ENCODE data around the gene GLT8D1. TPM values are rescaled to one million over a fixed set of nuclear protein-coding genes. Genes with fewer than 3 reads are reported as not detected.

Gene GLT8D1
- total and polyA plus RNA-seq, 2 of the 13 experiments (the other 11 are each of a cell fraction or from before 2014, with no cell fraction given), result 110 to 121 TPM

DNA sequence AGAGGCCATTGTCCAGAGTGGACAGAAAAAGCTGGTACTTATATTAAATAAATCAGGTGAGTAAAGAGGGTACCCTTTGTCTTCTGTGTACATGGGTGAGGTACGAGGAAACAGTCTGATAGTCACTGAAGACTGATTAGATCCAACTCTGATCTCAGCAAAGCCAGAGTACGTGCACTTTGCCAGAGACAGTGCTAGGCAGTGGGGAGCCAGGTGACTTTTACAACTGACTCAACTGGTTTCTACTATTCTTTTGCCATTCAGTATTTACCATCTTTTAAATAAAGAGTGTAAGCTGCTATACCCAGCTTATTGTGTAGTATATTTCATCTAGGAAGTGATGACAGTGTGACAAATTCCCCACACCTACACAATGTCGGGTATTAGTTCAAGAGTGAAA is 16.4 kb downstream of the GLT8D1 start (continued):
- TF ChIP-seq, protein P1, sequence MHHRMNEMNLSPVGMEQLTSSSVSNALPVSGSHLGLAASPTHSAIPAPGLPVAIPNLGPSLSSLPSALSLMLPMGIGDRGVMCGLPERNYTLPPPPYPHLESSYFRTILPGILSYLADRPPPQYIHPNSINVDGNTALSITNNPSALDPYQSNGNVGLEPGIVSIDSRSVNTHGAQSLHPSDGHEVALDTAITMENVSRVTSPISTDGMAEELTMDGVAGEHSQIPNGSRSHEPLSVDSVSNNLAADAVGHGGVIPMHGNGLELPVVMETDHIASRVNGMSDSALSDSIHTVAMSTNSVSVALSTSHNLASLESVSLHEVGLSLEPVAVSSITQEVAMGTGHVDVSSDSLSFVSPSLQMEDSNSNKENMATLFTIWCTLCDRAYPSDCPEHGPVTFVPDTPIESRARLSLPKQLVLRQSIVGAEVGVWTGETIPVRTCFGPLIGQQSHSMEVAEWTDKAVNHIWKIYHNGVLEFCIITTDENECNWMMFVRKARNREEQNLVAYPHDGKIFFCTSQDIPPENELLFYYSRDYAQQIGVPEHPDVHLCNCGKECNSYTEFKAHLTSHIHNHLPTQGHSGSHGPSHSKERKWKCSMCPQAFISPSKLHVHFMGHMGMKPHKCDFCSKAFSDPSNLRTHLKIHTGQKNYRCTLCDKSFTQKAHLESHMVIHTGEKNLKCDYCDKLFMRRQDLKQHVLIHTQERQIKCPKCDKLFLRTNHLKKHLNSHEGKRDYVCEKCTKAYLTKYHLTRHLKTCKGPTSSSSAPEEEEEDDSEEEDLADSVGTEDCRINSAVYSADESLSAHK (CRISPR knock-in tag; IDR thresholded peaks at IDR 0.05; ENCODE audit: borderline replicate concordance), result no peak
- TF ChIP-seq FOXP1 (IDR thresholded peaks at IDR 0.05) (no peak), FOXP1 (CRISPR knock-in tag; IDR thresholded peaks at IDR 0.05) (no peak), ATF1 (CRISPR knock-in tag; IDR thresholded peaks at IDR 0.05) (no peak), GTF2F1 (IDR thresholded peaks at IDR 0.05; ENCODE audit: low read length) (no peak)
- TF ChIP-seq, protein P2, sequence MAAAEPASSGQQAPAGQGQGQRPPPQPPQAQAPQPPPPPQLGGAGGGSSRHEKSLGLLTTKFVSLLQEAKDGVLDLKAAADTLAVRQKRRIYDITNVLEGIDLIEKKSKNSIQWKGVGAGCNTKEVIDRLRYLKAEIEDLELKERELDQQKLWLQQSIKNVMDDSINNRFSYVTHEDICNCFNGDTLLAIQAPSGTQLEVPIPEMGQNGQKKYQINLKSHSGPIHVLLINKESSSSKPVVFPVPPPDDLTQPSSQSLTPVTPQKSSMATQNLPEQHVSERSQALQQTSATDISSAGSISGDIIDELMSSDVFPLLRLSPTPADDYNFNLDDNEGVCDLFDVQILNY (CRISPR knock-in tag; conservative IDR thresholded peaks at IDR 0.05), result no peak
- TF ChIP-seq, protein P3, sequence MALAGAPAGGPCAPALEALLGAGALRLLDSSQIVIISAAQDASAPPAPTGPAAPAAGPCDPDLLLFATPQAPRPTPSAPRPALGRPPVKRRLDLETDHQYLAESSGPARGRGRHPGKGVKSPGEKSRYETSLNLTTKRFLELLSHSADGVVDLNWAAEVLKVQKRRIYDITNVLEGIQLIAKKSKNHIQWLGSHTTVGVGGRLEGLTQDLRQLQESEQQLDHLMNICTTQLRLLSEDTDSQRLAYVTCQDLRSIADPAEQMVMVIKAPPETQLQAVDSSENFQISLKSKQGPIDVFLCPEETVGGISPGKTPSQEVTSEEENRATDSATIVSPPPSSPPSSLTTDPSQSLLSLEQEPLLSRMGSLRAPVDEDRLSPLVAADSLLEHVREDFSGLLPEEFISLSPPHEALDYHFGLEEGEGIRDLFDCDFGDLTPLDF (CRISPR knock-in tag; IDR thresholded peaks at IDR 0.05), result no peak

DNA sequence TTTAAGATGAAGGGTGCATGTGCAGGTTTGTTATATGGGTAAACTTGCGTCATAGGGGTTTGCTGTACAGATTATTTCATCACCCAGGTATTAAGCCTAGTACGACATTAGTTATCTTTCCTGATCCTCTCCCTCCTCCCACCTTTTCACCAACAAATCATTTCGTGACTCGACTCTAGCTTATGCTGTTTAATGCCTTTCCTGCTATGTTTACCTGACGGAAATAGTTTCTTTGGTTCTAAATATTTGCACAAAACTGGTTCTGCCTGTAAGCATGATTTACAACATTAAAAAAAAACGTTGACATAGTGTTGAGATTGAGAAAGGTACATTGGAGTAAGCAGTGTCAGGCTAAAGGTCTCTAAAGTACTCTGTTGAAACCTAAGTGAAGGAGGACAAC is 17.3 kb downstream of the GLT8D1 start:
- H3K4me2 ChIP-seq (ENCODE audit: low read depth, low read length), result peak overlapping the region; percentile 94

More for the DNA sequence above, 17.3 kb downstream of the GLT8D1 start:
- no peak overlapping the region for H3K9ac ChIP-seq (ENCODE audit: insufficient read depth, low read depth, low read length)
- no peak overlapping the region; a peak in 1 of 6 replicates for H3K4me3 ChIP-seq (replicated peaks in 1 of 3; ENCODE audit: insufficient read depth in 1 of 3, low read depth in 2 of 3, low read length in 3 of 3)
- 74% methylated on average over 6 of the region's 6 CpGs for WGBS (ENCODE audit: low lambda C conversion rate)
- ChIA-PET CTCF (ENCODE audit: low intra/inter-chr PET ratio, low total read pairs) (no interaction called here), POLR2A (interaction anchor here (1.4 to 12.6 kb wide), 3 partner anchors 8 to 17 kb away, joined by 3 to 118 read pairs (median 18); partner anchors contain the start of genes GLT8D1 and SPCS1)
- H3K27ac ChIP-seq (ENCODE audit: extremely low read length, insufficient read depth, low read length), result no peak overlapping the region
- intact Hi-C loops (cut with micrococcal nuclease; ENCODE audit: unreplicated experiment), result no loop called here
- H3K9me3 ChIP-seq (ENCODE audit: low read length), result no peaks in the 10 kb centered on the region
- H3K4me1 ChIP-seq (ENCODE audit: insufficient read depth, low read length), result peaks cover 73% of the 10 kb centered on the region
- H3K36me3 ChIP-seq (replicated peaks in 1 of 2; ENCODE audit: control insufficient read depth in 1 of 2, insufficient read depth in 2 of 2, low read length in 2 of 2), result peaks cover 24 to 61% of the 10 kb centered on the region in 2 experiments
- BruUV-seq (replicated peaks), result no TSS peak
- in situ Hi-C loops (cut with HindIII; ENCODE audit: extremely low pct_ligation_motif_present, low pct_unique_long_range_greater_than_20kb), result loop anchor here (10.0 kb wide), 1 partner anchor 233 kb away; the partner anchor contains the start of genes NISCH and TNNC1
- no peak overlapping the region for H2AFZ ChIP-seq (ENCODE audit: low read length)
- TF ChIP-seq, protein P4, sequence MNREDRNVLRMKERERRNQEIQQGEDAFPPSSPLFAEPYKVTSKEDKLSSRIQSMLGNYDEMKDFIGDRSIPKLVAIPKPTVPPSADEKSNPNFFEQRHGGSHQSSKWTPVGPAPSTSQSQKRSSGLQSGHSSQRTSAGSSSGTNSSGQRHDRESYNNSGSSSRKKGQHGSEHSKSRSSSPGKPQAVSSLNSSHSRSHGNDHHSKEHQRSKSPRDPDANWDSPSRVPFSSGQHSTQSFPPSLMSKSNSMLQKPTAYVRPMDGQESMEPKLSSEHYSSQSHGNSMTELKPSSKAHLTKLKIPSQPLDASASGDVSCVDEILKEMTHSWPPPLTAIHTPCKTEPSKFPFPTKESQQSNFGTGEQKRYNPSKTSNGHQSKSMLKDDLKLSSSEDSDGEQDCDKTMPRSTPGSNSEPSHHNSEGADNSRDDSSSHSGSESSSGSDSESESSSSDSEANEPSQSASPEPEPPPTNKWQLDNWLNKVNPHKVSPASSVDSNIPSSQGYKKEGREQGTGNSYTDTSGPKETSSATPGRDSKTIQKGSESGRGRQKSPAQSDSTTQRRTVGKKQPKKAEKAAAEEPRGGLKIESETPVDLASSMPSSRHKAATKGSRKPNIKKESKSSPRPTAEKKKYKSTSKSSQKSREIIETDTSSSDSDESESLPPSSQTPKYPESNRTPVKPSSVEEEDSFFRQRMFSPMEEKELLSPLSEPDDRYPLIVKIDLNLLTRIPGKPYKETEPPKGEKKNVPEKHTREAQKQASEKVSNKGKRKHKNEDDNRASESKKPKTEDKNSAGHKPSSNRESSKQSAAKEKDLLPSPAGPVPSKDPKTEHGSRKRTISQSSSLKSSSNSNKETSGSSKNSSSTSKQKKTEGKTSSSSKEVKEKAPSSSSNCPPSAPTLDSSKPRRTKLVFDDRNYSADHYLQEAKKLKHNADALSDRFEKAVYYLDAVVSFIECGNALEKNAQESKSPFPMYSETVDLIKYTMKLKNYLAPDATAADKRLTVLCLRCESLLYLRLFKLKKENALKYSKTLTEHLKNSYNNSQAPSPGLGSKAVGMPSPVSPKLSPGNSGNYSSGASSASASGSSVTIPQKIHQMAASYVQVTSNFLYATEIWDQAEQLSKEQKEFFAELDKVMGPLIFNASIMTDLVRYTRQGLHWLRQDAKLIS (CRISPR knock-in tag; IDR thresholded peaks at IDR 0.05), result no peak
- TF ChIP-seq NFE2 (CRISPR knock-in tag; IDR thresholded peaks at IDR 0.05) (no peak), RBFOX2 (IDR thresholded peaks at IDR 0.05; ENCODE audit: low read depth, low read length) (peak; percentile 38; the same call in 1 of the 2 replicates), CEBPB (IDR thresholded peaks at IDR 0.05; ENCODE audit: borderline replicate concordance, low read depth, low read length) (peak; percentile 31; the same call in 1 of the 2 replicates), POLR2G (IDR thresholded peaks at IDR 0.05; ENCODE audit: low read depth, low read length) (0 out of 2 replicates have a peak, but pooled peaks have one; percentile 34)
- DNase-seq (ENCODE audit: low spot score) (no peak), ATAC-seq (no peak), FAIRE-seq (no peak)
- no peaks in the 10 kb centered on the region; a peak in 1 of 5 replicates for H3K27me3 ChIP-seq (ENCODE audit: control insufficient read depth in 1 of 2, insufficient read depth in 2 of 2, low read length in 2 of 2)
- H4K20me1 ChIP-seq (ENCODE audit: insufficient read depth, low read length), result peaks cover 16% of the 10 kb centered on the region
- H3K79me2 ChIP-seq (ENCODE audit: insufficient read depth, low read length), result peaks cover 62% of the 10 kb centered on the region

Measured in HepG2 (cell line).